ENCODE measurements around the gene PRKCB.
"Not testable (repeated sequence)": the region's sequence is repeated elsewhere in the genome, so short reads cannot be mapped to it uniquely, and the experiment has no call there.

The PRKCB gene

GRCh38 chr16:24007934-24008333 is 172.2 kb downstream of the PRKCB start:
- DNase-seq (ENCODE audit: low read depth, low spot score), result no peak

- no peak for DNase-seq (ENCODE audit: low read depth, low spot score)
These were observed 173.3 kb downstream of the PRKCB start for GRCh38 chr16:24009098-24009497.

- DNase-seq (ENCODE audit: low read depth, low spot score), result no peak
These were observed 174.2 kb downstream of the PRKCB start for GRCh38 chr16:24009955-24010354.

GRCh38 chr16:24010440-24011089 is 174.8 kb downstream of the PRKCB start:
- peak; percentile 6 for DNase-seq (ENCODE audit: low read depth, low spot score)

DNA sequence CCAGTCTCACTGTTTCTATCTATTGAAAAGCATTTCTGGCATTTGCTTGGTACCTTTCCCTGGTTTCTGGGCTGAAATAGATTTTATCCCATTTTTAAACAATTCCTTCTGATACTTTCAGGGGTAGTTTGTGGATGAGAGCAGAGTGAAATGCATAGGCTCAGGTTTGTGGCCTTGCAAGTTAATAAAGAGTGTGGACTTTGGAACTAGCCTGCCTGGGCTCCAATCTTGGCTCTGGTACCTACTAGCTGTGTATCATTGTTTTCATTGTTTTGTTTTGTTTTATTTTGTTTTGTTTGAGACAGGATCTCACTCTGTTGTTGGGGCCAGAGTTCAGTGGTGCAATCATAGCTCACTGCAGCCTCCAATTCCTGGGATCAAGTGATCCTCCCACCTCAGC is 175.5 kb downstream of the PRKCB start:
- DNase-seq (ENCODE audit: low read depth, low spot score), result no peak

- DNase-seq (ENCODE audit: low read depth, low spot score), result no peak
These were observed 177.4 kb downstream of the PRKCB start for GRCh38 chr16:24013054-24013636.

- no peak for DNase-seq (ENCODE audit: low read depth, low spot score)
These were observed 178.3 kb downstream of the PRKCB start for GRCh38 chr16:24013864-24014645.

- DNase-seq (ENCODE audit: low read depth, low spot score), result not testable (repeated sequence)
These were observed 179.2 kb downstream of the PRKCB start for GRCh38 chr16:24014955-24015354.

GRCh38 chr16:24015923-24016322 is 180.1 kb downstream of the PRKCB start:
- no peak for DNase-seq (ENCODE audit: low read depth, low spot score)

DNA sequence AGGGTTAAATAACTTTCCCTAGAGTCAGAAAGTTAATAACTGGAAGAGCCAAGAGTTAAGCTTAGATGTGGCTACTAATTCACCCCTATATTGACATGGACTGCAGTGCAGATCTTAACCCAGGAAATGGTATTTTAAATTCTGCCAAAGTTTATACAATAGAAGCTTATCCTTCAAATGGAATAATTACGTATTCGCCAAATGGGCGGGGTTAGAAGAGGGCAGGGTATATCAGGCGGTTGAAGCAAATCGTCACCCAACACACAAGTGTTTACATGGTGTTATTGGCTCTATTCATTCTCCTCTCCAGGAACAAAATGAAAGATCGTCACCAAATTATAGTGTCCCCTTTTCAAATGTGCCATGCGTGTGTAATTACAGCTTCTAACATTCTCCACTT is 182.7 kb downstream of the PRKCB start:
- no peak for DNase-seq (ENCODE audit: low read depth, low spot score)

- DNase-seq (ENCODE audit: low read depth, low spot score), result no peak
These were observed 187.0 kb downstream of the PRKCB start for GRCh38 chr16:24022797-24023196.

- DNase-seq (ENCODE audit: low read depth, low spot score), result no peak
These were observed 187.8 kb downstream of the PRKCB start for GRCh38 chr16:24023621-24024020.

DNA sequence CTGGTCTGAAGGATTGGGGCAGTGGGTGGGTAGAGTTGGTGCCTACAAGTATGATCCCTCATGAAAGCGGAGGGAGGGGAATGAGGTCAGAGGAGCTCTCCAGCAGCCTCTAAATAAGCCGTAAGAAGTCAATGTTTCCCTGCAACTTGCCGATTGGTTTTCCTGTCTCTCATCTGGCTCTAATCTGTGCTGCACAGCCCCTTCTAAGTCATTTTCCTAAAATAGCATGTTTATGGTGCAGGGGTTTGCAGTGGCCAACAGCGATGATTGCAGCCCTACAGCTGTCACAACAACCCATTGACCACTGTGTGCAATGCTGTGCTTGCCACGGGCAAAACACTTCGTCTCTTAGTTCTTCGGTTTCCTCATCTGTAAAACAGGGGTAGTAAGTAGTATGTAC is 189.2 kb downstream of the PRKCB start:
- no peak for DNase-seq (ENCODE audit: low read depth, low spot score)

- no peak for DNase-seq (ENCODE audit: low read depth, low spot score)
These were observed 191.7 kb downstream of the PRKCB start for GRCh38 chr16:24027466-24027865.

GRCh38 chr16:24029841-24030240 is 194.1 kb downstream of the PRKCB start:
- not testable (repeated sequence) for DNase-seq (ENCODE audit: low read depth, low spot score)

GRCh38 chr16:24035127-24035842 is 199.5 kb downstream of the PRKCB start:
- no peak for DNase-seq (ENCODE audit: low read depth, low spot score)

GRCh38 chr16:24036038-24036543 is 200.3 kb downstream of the PRKCB start:
- DNase-seq (ENCODE audit: low read depth, low spot score), result no peak

GRCh38 chr16:24036614-24037013 is 200.8 kb downstream of the PRKCB start:
- DNase-seq (ENCODE audit: low read depth, low spot score), result peak; percentile 6

DNA sequence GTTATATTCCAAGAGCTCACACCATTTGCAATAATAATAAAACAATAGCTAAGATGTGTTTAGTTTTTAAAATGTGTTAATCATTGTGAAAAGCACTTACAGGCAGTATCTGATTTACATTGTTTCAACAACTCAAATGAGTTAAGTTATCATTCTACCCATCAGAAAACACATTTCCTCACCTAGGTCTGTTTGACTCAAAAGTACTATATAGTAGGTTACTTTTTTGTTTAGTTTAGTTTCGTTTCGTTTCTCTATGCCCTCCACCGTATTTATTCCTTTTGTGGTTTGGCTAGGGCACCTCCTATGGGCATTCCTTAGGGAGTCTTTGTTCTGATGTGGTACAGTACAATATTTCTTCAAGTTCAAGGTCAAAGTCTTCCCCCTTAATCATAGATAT is 201.6 kb downstream of the PRKCB start:
- DNase-seq (ENCODE audit: low read depth, low spot score), result no peak

- peak; percentile 7 for DNase-seq (ENCODE audit: low read depth, low spot score)
These were observed 206.2 kb downstream of the PRKCB start for GRCh38 chr16:24041834-24042631.

GRCh38 chr16:24044467-24044866 is 208.7 kb downstream of the PRKCB start:
- no peak for DNase-seq (ENCODE audit: low read depth, low spot score)

Data from smooth muscle cell of the brain vasculature (primary cell).